ENCODE measurements around the gene EIF2AK3.

The EIF2AK3 gene

GRCh38 chr2:88658326-88658725, 31.1 kb upstream of the EIF2AK3 start:
- Histone ChIP-seq H3K9me3 (ENCODE audit: low read length) (no peaks in the 10 kb centered on the region), H3K4me2 (ENCODE audit: low read length) (no peak overlapping the region), H3K79me2 (ENCODE audit: insufficient read depth, low read length) (no peaks in the 10 kb centered on the region), H3F3A (ENCODE audit: insufficient read depth, low read length) (no peaks in the 10 kb centered on the region), H2AFZ (ENCODE audit: low read length) (no peak overlapping the region), H3K4me3 (ENCODE audit: low read depth, low read length, poor library complexity, severe bottlenecking) (no peak overlapping the region), H4K20me1 (ENCODE audit: insufficient read depth, low read length) (no peaks in the 10 kb centered on the region), H3K9me2 (ENCODE audit: low read depth, low read length) (no peaks in the 10 kb centered on the region), H3K27me3 (ENCODE audit: insufficient read depth, low read length) (no peaks in the 10 kb centered on the region), H3K9ac (ENCODE audit: low read length) (no peak overlapping the region), H3K27ac (ENCODE audit: low read depth, low read length, poor library complexity, severe bottlenecking) (no peak overlapping the region), H3K4me1 (ENCODE audit: insufficient read depth, low read length, severe bottlenecking) (no peaks in the 10 kb centered on the region), H3K36me3 (ENCODE audit: insufficient read depth, low read length) (no peaks in the 10 kb centered on the region)
- TF ChIP-seq CTCF (IDR thresholded peaks at IDR 0.05; ENCODE audit: low read length) (no peak), EZH2 (IDR thresholded peaks at IDR 0.05; ENCODE audit: borderline replicate concordance, low read length) (no peak)

GRCh38 chr2:88657131-88657530, 29.9 kb upstream of the EIF2AK3 start:
- no peak overlapping the region for H3K27ac ChIP-seq (ENCODE audit: low read depth, low read length, poor library complexity, severe bottlenecking)

GRCh38 chr2:88656690-88657089, 29.4 kb upstream of the EIF2AK3 start:
- Histone ChIP-seq H3K36me3 (ENCODE audit: insufficient read depth, low read length) (no peaks in the 10 kb centered on the region), H3K27ac (ENCODE audit: low read depth, low read length, poor library complexity, severe bottlenecking) (no peak overlapping the region), H3K4me3 (ENCODE audit: low read depth, low read length, poor library complexity, severe bottlenecking) (no peak overlapping the region), H3K4me1 (ENCODE audit: insufficient read depth, low read length, severe bottlenecking) (no peaks in the 10 kb centered on the region), H3K27me3 (ENCODE audit: insufficient read depth, low read length) (no peaks in the 10 kb centered on the region), H2AFZ (ENCODE audit: low read length) (no peak overlapping the region), H3K4me2 (ENCODE audit: low read length) (no peak overlapping the region), H3K79me2 (ENCODE audit: insufficient read depth, low read length) (no peaks in the 10 kb centered on the region), H4K20me1 (ENCODE audit: insufficient read depth, low read length) (no peaks in the 10 kb centered on the region), H3K9me3 (ENCODE audit: low read length) (no peaks in the 10 kb centered on the region), H3F3A (ENCODE audit: insufficient read depth, low read length) (no peaks in the 10 kb centered on the region), H3K9me2 (ENCODE audit: low read depth, low read length) (no peaks in the 10 kb centered on the region), H3K9ac (ENCODE audit: low read length) (no peak overlapping the region)
- TF ChIP-seq CTCF (IDR thresholded peaks at IDR 0.05; ENCODE audit: low read length) = no peak

More at GRCh38 chr2:88657131-88657530, 29.9 kb upstream of the EIF2AK3 start:
- no peaks in the 10 kb centered on the region for H3F3A ChIP-seq (ENCODE audit: insufficient read depth, low read length)
- no peaks in the 10 kb centered on the region for H3K27me3 ChIP-seq (ENCODE audit: insufficient read depth, low read length)
- H3K4me3 ChIP-seq (ENCODE audit: low read depth, low read length, poor library complexity, severe bottlenecking) = no peak overlapping the region
- H3K4me2 ChIP-seq (ENCODE audit: low read length) = no peak overlapping the region
- no peaks in the 10 kb centered on the region for H3K79me2 ChIP-seq (ENCODE audit: insufficient read depth, low read length)
- no peaks in the 10 kb centered on the region for H3K36me3 ChIP-seq (ENCODE audit: insufficient read depth, low read length)
- no peak overlapping the region for H2AFZ ChIP-seq (ENCODE audit: low read length)
- H3K4me1 ChIP-seq (ENCODE audit: insufficient read depth, low read length, severe bottlenecking) = no peaks in the 10 kb centered on the region
- no peaks in the 10 kb centered on the region for H3K9me3 ChIP-seq (ENCODE audit: low read length)
- no peaks in the 10 kb centered on the region for H3K9me2 ChIP-seq (ENCODE audit: low read depth, low read length)
- H3K9ac ChIP-seq (ENCODE audit: low read length) = no peak overlapping the region
- no peaks in the 10 kb centered on the region for H4K20me1 ChIP-seq (ENCODE audit: insufficient read depth, low read length)
- no peak for TF ChIP-seq EZH2 (IDR thresholded peaks at IDR 0.05; ENCODE audit: borderline replicate concordance, low read length)
- no peak for TF ChIP-seq CTCF (IDR thresholded peaks at IDR 0.05; ENCODE audit: low read length)

All from OCI-LY1 (cell line).